CMK (cell line): ENCODE data around the gene MYDGF.
A peak's percentile ranks its signal among the peaks of the same experiment; 100 is the strongest.
"Not testable (repeated sequence)": the region's sequence is repeated elsewhere in the genome, so short reads cannot be mapped to it uniquely, and the experiment has no call there.

Experiments
- DNase-seq: peaks from one replicate; pipeline ENCODE4 v3.0.0-alpha.2; 2010; ENCODE audit warnings: low read depth

Gene MYDGF

GRCh38 chr19:4699826-4700692 is 29.9 kb upstream of the MYDGF start:
- no peak for DNase-seq

GRCh38 chr19:4697304-4697703 is 27.2 kb upstream of the MYDGF start:
- DNase-seq: no peak

- DNase-seq: no peak
Observed at GRCh38 chr19:4695224-4695731, 25.1 kb upstream of the MYDGF start.

DNA sequence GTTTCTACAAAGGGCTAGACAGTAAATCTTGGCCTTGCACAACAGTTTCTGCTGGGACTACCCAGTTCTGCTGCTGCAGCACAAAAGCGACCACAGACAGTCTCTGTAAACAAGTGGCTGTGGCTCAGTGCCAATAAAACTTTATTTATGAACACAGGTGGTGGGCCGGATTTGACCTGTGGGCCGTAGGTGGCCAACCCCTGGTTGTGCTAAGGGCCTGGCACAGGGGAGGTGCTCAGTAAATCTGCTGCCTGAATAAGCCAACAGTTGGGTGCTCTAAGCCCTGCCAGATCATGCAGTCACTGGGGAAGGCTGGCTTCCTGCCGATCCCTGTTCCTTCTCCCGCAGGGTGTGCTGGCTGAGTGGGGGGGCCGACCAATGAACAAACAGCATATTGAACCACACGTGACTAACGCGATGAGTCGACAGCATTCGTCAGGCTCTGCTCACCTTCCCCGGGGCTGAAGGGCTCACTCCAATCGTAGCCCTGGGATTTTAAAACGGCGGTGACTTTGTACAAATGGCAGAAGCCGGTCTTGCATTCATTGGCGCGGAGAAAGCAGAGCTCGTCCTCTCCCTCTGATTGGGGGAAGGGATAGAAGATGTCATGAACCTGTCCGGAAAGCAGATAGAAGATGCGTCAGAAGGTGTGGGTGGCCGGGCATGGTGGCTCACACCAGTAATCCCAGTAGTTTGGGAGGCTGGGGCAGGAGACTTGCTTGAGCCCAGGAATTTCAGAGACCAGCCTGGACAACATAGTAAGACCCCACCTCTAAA is 24.3 kb upstream of the MYDGF start:
- no peak for DNase-seq

DNA sequence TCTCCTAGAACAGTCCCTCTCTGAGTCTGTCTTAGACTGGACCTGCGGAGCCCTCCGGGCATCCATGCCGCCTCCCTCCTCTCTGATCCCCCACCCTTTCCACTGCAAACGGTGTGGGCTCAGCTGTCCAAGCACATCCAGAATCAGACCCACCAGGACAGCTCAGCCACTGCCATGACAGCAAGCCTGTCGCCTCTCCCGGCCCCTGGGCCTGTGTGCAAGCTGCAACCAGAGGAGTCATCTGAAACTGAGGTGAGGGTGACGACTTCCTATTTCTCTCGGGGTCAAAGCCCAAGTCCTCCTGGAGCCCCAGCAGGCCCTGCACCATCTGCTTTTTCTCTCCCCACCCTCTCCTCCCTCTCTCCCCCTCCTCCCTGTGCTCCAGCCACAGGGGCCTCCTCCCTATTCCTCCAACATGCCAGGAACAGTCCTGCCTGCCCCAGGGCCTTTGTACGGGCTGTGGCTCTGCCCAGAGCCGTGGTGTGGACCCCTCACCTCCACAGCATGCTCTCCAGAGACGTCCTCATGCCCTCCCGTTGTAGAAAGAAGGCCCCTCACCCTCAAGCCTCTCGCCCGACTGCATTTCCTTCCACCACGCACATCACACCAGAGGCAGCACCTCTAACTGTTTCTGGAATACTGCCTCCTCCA is 23.5 kb upstream of the MYDGF start:
- no peak for DNase-seq

GRCh38 chr19:4693078-4693350 is 22.9 kb upstream of the MYDGF start:
- DNase-seq: no peak

GRCh38 chr19:4692251-4693077 is 22.3 kb upstream of the MYDGF start:
- no peak for DNase-seq

- no peak for DNase-seq
Observed at GRCh38 chr19:4691373-4691772, 21.2 kb upstream of the MYDGF start.

DNA sequence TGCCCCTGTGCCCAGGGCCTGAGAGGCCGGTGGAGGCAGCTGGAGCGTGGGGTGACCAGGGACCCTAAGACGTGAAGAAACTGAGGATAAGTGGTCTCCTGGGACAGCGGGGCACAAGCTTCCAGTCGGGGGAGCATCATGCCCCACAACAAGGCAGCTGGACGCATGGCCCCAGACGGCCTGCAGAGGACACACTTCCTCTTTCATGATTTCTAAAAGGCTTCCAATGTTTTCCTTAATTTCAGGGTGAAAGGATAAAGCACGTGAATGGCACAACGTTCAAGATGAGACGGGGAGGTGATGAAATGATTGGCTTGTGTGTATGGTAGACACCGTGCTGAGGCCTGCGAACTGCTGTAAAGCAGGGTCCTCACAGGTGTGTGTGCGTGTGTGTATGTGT is 20.2 kb upstream of the MYDGF start:
- DNase-seq: no peak

DNA sequence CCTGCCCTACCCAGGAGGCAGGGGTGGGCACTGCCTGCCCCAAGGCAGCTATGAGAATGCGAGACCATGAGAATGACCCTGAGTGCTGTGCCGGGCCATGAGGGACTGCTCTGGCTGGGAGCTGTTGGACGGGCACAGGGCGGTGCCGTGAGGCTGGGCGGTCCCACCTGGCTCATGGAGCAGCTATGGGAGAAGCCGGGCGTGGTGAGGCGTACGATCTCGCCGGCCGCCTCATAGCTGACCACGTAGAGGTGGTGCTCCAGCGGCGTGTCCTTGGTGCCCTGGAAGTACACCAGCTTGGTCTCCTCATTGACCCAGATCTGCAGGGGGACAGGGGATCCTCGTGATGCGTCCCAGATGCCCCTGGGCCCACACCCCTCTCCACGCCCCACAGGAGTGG is 19.3 kb upstream of the MYDGF start:
- DNase-seq: no peak

GRCh38 chr19:4688587-4688986 is 18.4 kb upstream of the MYDGF start:
- no peak for DNase-seq

DNA sequence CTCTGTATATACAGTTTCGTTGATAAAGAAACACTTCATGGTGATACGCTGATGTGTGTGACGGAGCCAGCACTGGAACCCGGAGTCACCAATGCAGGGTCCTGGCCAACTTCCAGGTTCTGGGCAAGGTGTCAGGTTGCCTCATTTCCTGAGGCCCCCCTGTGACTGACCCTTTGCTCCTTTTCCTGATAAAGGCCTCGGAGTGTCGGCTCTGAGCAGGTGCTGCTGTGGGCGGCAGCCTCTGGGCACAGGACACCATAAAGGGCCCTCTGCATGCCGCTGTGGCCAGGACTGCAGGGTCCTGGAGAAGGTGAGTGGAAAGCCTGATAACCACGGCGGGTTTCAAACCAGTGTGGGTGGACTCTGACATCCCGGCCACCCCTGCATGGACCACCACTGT is 17.3 kb upstream of the MYDGF start:
- DNase-seq: no peak

- no peak for DNase-seq
Observed at GRCh38 chr19:4686700-4687099, 16.6 kb upstream of the MYDGF start.

- no peak for DNase-seq
Observed at GRCh38 chr19:4684312-4685095, 14.4 kb upstream of the MYDGF start.

DNA sequence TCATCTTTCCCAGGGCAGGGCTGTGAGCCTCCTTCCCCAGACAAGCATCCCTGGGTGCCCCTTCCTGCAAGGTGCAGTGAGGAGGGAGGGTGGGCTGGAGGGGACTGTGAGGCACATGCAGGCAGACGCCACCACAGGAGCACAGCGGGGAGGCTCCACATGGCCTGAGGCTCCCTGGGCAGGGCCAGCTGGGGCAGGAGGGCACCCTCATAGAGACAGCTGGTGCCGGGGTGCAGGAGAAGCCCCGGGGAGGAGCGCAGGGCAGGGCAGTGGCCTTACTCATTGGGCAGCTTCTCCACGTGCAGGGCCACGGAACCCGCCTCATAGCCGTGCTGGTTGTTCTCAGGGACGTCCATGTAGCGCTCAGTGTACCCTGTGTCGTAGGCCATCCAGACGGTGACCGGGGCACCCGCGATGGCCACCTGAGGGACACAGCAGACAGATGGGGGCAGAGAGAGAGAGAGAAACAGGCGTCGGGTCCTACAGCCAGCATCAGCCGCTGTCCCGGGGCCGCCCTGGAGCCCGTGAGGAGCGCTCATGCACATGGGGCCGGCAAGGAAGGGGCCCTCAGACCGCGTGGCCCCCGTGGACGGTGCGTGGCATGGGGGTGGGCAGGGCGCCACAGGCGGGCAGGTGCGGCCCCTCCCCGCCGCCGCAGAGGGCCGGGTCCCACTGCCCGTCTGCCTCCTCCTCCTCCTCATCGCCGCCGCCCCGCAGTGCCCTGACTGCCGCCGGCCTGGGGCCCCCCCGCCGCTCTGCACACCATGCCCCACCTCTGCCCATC is 12.5 kb upstream of the MYDGF start:
- DNase-seq: no peak

DNA sequence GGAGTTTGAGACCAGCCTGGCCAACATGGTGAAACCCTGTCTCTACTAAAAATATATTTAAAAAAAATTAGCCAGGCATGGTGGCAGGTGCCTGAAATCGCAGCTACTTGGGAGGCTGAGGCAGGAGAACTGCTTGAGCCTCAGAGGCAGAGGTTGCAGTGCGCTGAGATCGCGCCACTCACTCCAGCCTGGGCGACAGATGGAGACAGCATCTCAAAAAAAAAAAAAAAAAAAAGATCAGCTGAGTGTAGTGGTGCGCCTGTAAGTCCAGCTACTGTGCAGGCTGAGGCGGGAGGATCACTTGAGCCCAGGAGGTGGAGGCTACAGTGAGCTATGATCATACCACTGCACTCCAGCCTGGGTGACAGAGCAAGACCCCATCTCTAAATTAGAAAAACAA is 9.9 kb upstream of the MYDGF start:
- DNase-seq: not testable (repeated sequence)

DNA sequence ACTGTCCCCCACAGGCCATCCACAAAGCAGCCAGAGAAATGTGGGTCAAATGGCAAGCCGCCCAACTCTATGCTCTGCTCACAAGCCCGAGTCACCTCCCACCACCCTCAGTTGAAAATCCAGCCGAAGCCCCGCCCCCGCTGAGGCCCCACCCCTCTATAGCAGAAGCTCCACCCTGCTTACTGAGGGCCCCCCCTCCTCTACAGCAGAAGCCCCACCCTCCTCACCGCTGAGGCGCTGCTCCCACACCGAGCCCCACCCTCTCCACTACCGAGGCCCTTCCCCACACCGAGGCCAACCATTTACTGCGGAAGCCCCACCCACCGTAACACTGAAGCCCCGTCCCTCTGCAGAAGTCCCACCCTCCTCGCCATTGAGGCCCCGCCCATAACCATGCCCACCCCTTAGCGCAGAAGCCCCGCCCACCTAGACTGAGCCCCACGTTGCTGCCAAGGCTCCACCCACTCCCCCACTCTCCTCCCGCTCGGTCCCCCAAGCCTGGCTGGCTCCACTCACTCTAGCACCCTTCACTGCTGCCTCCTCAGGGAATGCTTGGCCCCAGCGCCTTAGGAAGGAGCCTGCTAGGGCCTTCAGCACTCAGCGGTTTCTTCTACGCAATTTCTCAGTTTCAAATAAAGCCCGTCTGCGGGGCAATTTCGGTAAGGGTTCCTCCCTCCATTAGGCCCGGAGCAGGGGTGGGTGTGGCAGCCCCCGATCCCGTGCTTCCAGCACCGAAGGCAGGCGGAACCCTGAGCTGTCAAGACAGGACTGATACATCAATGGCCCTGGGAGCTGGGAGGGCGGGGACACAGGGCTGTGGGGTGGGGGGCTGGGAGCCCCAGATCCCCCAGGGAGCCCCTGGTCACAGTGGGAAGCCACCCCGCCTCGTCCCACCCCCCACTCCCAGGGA is 9.0 kb upstream of the MYDGF start:
- DNase-seq: peak; percentile 78

- peak; percentile 55 for DNase-seq
Observed at GRCh38 chr19:4676955-4677731, 7.0 kb upstream of the MYDGF start.

DNA sequence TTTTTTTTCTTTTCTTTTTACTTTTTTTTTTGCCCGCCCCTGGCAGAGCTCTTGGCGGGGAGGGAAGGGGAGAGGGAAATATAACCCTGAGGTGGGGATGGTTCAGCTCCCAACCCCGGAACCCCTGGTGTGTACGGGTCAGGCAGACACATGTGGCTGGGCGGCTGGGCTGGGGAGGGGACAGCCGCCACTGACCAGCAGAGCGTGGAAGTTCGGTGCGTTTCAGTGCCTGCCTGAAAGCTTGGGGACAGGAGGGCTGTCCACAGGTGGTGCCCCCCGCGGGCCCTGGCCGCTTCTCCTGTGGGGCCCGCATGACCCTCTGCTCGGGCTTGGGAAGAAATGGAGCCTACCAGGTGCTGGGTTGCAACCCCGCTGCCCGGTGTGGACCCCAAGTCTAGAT is 5.2 kb upstream of the MYDGF start:
- DNase-seq: no peak
